GM06990 (cell line): ENCODE results near the gene ARHGEF16.

Source experiments
- DNase-seq: peaks from one replicate; pipeline ENCODE4 v3.0.0-alpha.2; 2011; ENCODE audit not compliant: insufficient read length; ENCODE audit errors: extremely low read depth
- H3K27me3 ChIP-seq: replicated peaks from 2 replicates; pipeline ENCODE4 v1.6.0; 2011; ENCODE audit warnings: low read length; ENCODE audit not compliant: control insufficient read depth, insufficient read depth
- H3K36me3 ChIP-seq: 2 replicates; pipeline ENCODE4 v1.5.1; 2011; ENCODE audit warnings: low read length; ENCODE audit not compliant: control insufficient read depth, insufficient read depth
- H3K4me3 ChIP-seq: replicated peaks from 2 replicates; pipeline ENCODE4 v1.5.1; 2011; ENCODE audit warnings: low read depth, mild to moderate bottlenecking, control low read depth, low read length
- TF ChIP-seq, protein P1 (sequence below): IDR thresholded peaks from 2 replicates; pipeline ENCODE4 v1.5.1; 2011; ENCODE audit warnings: low read length, control low read depth, mild to moderate bottlenecking, inconsistent platforms; ENCODE audit not compliant: insufficient read depth, poor library complexity, severe bottlenecking

The ARHGEF16 gene

DNA sequence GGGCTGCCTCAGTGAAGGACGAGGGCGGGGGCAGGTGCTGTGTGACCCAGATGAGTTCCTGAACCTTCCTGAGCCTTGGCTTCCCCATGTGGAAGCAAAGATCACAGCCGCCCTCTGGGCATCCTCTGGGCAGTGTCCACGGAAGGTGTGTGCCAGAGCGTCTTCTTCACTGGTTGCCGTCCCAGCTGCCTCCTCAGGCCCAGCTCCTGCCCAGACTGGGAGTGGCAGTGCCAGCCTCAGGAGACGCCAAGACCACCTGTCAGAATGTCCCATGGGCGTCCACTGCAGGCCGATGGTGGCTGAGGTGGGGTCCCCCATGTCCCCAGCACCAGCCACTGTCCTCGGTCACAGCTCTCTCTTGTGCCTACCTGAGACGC, 10.2 kb downstream of the ARHGEF16 start:
- no peak for DNase-seq
- H3K27me3 ChIP-seq, result peaks cover 1% of the 10 kb centered on the region; the same call in 1 of the 2 replicates
- H3K36me3 ChIP-seq, result no peaks in the 10 kb centered on the region
- H3K4me3 ChIP-seq, result no peak overlapping the region
- TF ChIP-seq, protein P1, sequence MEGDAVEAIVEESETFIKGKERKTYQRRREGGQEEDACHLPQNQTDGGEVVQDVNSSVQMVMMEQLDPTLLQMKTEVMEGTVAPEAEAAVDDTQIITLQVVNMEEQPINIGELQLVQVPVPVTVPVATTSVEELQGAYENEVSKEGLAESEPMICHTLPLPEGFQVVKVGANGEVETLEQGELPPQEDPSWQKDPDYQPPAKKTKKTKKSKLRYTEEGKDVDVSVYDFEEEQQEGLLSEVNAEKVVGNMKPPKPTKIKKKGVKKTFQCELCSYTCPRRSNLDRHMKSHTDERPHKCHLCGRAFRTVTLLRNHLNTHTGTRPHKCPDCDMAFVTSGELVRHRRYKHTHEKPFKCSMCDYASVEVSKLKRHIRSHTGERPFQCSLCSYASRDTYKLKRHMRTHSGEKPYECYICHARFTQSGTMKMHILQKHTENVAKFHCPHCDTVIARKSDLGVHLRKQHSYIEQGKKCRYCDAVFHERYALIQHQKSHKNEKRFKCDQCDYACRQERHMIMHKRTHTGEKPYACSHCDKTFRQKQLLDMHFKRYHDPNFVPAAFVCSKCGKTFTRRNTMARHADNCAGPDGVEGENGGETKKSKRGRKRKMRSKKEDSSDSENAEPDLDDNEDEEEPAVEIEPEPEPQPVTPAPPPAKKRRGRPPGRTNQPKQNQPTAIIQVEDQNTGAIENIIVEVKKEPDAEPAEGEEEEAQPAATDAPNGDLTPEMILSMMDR, result no peak

DNA sequence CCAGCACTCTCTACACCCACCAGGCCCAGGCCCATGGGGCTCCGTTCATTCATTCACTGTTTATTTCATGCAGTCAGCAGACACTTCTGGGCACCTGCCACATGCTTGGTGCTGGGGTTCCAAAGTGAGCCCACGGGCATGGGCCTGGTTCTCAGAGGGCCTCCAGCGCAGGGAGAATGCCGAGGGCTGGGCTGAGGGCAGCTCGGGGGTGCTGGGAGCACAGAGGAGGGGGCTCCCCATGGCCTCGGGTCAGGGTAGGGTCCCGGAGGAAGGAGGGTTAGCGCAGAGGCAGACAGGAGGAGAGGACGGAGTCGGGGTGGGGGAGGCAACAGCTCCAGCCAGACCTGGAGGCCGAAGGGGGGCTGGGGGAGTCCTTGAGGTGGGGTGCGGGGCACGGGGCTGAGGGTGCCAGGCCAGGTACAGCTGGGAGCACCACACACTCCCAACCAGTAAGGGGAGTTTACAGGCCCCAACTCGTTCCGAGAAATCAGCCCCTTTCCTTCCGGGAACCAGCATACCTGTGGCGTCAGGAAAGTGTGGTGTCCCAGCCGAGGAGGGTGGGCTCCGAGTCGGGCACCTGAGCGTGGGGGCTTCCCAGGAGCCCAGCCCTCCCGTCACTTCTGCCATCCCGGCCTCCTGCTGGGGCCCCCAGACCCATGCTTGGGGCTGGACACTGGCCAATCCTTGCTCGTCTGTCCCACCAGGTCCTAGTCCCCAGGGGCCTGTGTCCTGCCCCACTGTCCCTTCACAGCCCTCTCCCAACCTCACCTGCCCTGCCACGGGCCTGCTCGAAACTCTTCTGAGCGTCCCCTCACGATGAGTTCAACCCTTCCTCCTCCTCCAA, 10.8 kb downstream of the ARHGEF16 start:
- TF ChIP-seq, protein P1, result no peak
- no peak for DNase-seq
- Histone ChIP-seq H3K27me3 (peaks cover 1% of the 10 kb centered on the region; the same call in 1 of the 2 replicates), H3K36me3 (no peaks in the 10 kb centered on the region), H3K4me3 (no peak overlapping the region)

DNA sequence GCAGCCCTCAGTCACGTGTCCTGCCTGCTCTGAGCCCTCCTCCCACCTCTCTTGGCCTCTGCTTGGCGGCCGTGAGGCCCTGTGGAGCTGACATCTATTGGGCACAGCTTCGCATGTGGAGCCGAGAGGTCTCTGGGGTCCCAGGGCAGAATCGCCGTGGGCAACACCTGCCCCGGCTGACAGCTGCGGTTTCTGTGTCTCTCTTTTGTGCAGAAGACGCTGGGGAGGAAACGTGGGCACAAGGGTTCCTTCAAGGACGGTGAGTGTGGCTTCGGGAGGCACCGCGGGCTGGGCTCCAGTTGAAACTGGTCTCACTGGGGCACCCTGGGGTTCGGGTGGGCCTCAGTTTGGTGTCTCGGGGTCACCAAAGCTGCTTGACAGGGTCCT, 11.5 kb downstream of the ARHGEF16 start:
- Histone ChIP-seq H3K4me3 (no peak overlapping the region), H3K36me3 (no peaks in the 10 kb centered on the region), H3K27me3 (peaks cover 1% of the 10 kb centered on the region; the same call in 1 of the 2 replicates)
- DNase-seq, result no peak
- TF ChIP-seq, protein P1, result no peak

DNA sequence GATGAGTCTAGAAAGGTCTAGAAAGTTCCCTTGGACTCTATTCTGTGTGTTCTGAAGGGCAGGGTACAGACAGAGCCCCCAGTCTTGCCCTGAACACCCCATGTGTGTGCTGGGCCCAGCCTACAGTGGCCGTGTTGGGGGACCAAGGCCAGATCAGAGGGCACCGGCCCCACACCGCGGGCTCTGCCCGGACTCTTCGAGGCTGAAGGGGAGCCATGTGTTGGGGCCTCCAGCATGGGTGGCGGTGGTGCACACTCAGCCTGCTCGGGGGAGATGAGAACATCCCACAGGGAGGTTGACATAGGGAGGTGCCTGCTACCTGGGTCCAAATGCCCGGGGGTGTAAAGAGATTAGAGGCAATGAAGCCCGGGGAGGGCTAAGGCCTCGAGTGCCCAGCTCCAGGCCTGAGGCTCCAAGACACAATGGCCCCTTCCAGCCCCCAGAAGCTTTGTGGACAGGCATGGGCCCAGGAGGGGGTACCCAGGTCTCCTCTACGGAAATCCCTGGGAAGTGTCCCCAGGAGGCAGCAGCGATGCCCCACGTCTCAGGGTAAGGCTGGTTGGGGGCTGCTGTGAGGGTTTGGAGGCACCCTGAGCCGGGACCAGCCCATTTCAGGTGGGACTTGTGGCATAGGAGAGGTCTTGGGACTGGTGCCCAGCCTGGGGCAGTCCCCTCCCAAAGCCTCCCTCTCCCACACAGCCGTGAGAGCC, 12.1 kb downstream of the ARHGEF16 start:
- DNase-seq, result no peak
- TF ChIP-seq, protein P1, result no peak
- no peaks in the 10 kb centered on the region for H3K36me3 ChIP-seq
- peaks cover 1% of the 10 kb centered on the region; the same call in 1 of the 2 replicates for H3K27me3 ChIP-seq
- H3K4me3 ChIP-seq, result no peak overlapping the region

DNA sequence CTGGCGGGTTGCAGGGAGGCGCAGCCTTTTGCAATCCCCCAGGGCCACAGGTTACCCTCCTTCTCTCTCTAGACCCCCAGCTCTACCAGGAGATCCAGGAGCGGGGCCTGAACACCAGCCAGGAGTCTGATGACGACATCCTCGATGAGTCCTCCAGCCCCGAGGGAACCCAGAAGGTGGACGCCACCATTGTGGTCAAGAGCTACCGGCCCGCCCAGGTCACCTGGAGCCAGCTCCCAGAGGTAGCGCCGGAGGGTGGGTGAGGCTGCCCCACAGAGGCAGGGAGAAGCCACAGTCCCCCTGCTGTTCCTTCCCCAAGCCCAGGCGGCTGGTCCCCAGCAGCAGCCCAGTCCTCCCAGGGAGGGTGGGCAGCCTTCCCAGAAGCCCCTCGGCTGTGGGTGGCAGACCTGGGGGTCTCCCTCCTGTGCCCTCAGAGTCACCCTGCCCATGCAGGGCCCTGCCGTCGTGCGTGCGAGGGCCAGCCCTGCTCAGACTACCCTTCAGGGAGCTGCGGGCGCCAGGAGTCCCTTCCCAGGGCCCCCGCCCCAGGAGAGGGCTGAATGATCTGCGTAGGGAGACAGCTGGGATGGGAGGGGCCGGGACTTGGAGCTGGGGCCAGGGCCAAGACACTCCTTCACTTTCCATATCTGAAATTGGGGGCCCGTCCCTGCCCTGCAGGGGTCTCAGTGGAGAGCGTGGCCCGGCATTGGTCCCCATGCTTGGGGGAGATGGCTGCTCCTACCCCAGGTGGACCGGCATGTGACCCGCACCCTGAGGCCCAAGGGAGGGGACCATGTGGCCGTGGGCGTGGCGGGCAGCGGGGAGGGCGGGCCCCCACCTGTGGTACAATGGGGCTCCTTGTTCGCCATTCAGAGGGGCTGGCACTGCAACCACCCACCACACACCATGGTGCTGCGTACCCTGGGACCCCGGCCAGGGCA, 12.9 kb downstream of the ARHGEF16 start:
- TF ChIP-seq, protein P1, result no peak
- Histone ChIP-seq H3K36me3 (no peaks in the 10 kb centered on the region), H3K4me3 (no peak overlapping the region), H3K27me3 (peaks cover 1% of the 10 kb centered on the region; the same call in 1 of the 2 replicates)
- DNase-seq, result no peak
